Caki2 (cell line): ENCODE data around the gene PITPNB. TPM values are rescaled to one million over a fixed set of nuclear protein-coding genes. Genes with fewer than 3 reads are reported as not detected.

Experiments used
- DNase-seq: peaks from one replicate; pipeline ENCODE4 v3.0.0-alpha.2; 2015; ENCODE audit warnings: low read depth
- in situ Hi-C: cut with HindIII; loops from 2 replicates; pipeline ENCODE4 v1.10.0; 2016; ENCODE audit warnings: low sequenced_read_pairs, low pct_unique_long_range_greater_than_20kb, mixed read lengths
- total RNA-seq: library from RNA; depleted of rRNA; stranded (reverse); fragments of >200 nt; shearing (Covaris generic); gene quantifications from 2 replicates; pipeline ENCODE4 v1.2.3, GENCODE V29; 2014; ENCODE audit warnings: low replicate concordance

The PITPNB gene
- total RNA-seq, 1 experiment from 2014 or later = 8.6 TPM

DNA sequence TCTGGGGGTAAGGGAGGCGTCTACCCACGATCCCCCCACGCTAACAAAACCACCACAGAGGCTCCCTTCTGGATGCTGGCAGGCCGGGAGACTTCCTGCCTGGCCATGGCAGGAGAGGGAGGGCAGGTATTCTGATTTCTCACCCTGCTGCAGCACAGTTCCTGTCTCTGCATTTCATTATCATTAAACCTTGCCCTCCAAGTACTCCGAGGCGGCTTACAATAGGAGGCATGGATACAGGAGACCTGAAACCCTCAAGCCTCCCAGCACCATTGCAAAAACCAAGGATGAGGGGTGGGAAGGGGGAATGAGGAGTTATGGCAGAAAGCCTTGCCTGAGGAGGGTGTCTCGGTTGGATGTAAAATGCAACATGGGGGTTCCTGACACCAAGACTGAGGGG lies 73.4 kb downstream of the PITPNB start:
- in situ Hi-C loops = no loop called here
- no peak for DNase-seq

DNA sequence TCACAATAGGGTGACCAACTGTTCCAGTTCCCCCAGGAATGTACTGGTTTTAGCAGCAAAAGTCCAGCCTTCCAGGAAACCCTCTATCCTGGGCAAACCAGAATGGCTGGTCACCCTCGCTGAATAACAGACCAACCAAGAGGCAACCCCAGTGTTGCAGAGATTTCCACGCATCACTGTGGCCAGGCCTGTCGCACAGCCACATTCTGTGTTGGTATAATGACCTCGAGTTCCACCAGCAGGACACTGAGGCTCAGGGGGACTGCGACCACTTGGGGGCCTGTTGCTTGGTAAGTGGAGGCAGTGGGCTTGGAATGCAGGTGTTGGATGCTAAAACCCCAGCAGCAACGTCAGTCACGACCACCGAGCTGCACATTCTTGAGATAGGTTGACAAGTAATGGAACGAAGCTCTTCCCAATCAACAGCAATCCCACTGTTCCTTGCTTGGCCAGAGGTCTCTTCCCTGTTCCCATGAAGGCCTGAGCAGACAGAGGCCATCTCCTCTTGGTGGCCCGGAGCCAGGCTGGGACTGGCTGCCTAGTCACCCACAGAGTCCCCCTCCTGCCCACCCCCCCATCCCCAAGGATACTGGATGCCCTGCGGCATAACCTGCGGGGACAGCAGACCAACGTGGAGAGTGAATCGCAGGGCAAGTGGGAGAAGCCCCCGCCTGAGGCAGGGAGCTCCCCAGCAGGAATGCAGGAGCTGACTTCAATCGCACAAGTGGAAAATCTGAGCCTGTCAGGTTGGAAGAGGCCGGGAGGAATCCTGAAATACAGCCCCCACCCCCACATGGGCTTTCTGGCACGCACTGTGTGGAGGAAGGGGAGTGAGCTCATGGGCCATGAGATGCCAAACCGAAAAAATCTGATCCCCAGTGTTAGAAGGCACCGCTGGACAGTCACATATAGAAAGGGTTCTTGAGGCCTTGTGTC lies 74.1 kb downstream of the PITPNB start:
- in situ Hi-C loops = no loop called here
- no peak for DNase-seq

DNA sequence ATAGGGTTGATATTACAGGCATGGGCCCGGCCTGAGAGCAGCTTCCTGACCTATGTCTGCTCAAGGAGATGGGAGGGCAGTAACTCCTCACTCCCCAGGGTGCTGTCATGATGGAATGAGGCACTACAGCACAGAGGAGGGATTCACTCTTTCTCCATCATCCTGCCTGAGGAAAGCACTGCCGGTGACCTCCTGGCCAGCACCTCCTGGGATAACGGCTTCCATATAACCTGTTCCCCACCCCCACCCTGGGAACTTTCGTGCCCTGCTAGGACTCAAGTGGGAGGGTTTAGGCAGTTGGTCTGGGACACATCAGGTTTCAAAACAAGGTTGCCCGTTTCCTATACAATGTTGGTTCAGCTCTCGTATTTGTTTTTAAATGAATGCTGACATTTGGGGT lies 74.8 kb downstream of the PITPNB start:
- no peak for DNase-seq
- in situ Hi-C loops = no loop called here

DNA sequence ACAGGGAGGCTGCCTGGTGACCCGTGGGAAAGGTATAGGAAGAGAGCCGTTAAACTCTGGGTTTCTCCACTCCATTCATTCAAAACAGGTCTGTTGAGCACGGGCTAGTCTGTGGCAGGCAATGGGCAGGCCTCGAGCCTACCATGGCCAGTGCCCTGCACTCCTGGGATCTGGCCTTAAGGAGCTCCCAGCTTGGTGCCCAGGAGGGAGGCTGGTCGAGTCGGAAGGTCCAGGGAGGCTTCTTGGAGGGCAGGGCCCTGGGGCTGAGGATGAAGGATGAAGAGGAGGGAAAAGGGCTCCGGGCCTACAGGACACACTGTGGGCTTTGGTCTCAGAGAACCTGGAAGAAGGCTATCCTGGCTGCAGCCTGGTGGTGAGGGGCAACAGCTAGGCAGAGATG lies 75.6 kb downstream of the PITPNB start:
- in situ Hi-C loops = no loop called here

DNA sequence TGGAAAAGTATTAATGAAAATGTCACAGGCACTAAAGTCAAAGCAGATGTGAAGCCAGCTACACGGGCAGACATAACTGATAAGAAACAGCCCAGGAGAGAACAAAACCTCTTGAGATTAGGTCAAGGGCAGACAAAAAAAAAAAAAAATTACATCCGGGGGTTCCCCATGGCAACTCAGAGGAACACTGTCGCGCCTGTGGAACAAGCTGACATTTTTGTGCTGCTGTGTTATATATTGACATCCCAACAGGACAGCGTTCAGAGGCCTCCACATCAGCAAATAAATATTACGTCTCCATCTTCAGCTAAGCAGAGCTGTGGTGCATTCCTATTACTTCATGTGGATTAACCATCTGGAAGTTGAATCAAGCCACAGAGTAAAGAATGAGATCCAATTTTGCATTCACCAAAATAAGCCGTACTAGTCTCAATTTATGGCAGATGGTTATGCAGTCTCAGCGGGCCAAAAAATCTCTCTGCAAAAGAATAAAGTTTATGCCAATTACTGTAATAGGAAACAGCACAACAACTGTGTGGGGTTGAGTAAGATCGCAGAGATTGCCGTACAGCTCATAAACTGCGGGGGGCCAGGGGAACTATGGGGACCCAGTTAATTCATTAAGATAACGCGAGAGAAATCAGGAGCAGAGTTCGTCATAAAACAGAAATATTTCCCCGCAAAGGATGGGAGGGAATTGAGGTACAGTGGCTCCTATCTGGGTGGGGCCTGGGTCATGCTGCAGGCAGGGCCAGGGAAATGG lies 76.2 kb downstream of the PITPNB start:
- in situ Hi-C loops = no loop called here
- DNase-seq = no peak

More for the DNA sequence above, 75.6 kb downstream of the PITPNB start:
- DNase-seq = no peak

DNA sequence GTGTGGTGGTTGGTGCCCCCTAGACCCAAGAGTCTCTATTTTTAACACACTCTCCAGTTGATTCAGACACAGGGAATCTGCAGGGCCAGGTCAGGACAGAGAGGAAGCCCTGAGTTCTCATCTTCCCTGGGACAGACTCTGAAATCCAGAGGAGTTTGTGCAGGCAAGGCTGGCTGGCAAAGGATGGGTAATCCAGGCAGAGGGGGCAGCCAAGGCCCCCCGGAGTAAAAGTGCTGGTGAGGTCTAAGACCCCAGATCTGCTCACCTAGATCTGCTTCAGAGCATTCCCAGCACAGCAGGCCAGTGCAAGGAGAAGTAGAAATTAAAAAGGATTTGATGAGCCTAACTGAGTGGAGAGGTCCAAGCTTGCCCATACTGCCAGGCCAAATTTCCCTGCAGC lies 76.9 kb downstream of the PITPNB start:
- in situ Hi-C loops = no loop called here
- DNase-seq = no peak

DNA sequence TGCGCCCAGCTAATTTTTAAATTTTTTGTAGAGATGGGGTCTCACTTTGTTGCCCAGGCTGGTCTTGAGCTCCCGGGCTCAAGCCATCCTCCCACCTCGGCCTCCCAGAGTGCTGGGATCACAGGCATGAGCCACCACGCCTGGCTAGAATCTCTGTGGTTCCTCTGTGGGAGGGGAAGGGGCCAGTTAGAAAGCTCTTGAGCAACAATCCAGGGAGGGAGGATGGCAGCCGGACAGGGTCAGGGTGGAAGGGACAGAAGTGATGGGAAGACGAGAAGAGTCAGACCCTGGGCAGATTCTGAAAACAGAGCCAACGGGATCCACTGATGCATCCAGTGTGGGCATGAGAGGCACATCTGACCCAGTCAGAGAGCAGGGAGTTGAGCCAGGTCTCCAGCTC lies 78.6 kb downstream of the PITPNB start:
- in situ Hi-C loops = no loop called here
- DNase-seq = no peak

DNA sequence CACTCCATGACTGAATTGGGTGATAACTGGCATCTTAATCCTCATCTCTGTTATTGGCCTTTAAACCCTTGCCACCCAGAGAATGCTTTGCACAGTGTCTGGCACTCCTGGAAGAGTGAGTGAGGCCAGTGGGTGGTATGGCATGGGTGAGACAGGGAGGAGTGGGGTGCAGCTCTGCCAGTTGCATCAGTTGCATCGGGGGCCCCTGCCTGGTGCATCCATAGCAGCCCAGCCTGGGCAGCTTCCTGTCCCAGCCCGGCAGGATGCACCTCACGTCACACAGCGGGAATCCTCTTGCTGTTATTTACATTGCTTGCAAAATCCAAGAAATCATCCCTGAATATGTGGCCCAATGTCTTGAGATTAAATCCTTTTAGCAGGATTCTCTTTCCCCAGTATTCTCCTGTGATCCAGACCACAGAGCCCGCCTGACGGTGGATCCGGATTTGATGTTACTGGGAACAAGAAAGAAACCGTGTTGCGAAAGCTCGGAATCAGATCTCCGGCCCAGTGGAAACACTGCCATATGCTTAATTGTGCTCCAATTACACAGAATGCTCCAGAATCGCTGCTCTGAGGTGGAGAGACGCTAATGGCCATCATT lies 79.9 kb downstream of the PITPNB start:
- no peak for DNase-seq
- in situ Hi-C loops = no loop called here

DNA sequence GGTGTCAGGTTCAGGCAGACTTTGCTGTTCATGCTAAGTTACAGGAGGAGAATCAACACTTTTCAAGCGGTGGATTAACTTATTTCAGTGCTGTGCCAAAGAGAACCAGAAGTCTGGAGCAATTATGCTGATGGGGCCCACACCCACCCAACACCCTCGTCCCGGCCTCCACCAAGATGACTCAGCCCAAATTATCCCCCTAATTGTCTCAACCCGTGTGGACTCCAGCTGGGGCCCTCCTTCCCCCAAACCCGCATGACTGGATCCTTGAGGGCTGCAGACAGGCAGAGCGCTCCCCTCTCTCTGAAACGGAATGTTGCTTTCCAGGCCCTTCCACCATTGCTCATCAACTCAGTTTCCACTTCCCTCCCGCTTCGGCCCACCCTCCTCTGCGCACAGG lies 82.9 kb downstream of the PITPNB start:
- in situ Hi-C loops = no loop called here

DNA sequence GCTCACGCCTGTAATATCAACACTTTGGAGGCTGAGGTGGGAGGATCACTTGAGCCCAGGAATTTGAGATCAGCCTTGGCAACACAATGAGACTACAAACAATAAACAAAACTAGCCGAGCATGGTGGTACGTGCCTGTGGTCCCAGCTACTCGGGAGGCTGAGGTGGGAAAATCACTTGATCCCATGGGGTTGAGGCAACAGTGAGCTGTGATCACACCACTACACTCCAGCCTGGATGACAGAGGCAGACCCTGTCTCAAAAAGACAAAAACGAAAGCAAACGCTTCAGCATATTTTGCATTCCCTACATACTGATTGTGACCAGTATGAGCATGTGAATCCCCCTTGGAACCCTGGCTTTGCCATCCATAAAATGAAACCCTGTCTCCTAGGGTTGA lies 83.6 kb downstream of the PITPNB start:
- DNase-seq = no peak
- in situ Hi-C loops = no loop called here

More for the DNA sequence above, 82.9 kb downstream of the PITPNB start:
- no peak for DNase-seq

DNA sequence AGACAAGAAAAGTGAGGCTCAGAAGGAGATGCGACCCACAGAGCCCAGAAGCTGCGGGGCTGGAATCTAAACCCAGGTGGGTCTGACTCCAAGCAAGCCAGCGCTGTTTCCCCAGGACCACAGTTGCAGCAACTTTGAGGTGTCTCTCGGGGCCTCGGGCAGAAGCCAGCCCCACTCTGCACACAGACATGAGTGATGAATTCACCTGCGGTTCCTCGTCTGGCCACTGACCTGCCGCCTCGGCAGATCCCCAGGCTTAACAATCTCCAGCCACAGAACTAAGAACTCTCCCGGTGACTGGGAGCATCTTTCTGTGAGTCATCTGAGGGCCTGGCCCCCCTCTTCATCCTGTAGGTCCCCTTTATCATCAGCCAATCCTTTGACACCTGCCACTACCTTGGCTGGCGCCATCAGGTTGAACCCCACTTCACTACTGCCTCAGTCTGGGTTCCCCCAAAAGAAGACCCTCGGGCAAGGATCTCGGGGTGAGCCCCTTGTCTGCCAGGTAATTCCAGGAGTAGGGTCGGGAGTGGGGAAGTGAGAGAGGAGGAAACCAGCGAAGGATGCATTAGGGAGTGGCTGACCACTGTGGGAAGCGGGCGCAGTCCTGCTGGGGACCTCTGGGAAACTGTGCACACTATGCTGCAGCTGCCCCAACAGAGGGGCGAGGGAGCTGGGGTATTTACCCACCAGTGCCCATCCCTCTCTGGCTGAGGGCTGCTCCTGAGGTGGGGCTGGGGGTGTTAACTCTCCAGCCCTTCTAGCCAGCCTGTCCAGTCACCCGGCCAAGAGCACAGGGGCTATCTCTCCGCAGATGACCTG lies 84.5 kb downstream of the PITPNB start:
- DNase-seq = no peak
- in situ Hi-C loops = no loop called here

DNA sequence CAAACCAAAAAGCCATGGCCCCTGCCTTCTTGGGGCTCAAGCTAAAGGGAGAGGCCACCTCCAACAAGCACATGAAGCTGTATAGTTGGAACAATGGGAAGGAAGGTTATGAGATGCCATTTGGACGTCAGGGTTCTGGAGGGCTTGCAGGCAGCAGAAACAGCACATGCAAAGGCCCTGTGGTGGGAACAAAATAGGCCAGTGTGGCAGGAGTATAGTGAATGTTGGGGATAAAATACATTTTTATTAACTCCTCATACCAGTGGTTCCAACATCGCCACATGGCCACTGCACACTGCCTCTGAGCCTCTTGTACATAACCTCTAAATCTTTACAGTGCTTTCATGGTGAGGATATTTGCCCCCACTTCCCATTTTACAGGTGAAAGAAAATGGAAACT lies 85.3 kb downstream of the PITPNB start:
- DNase-seq = no peak
- in situ Hi-C loops = no loop called here

DNA sequence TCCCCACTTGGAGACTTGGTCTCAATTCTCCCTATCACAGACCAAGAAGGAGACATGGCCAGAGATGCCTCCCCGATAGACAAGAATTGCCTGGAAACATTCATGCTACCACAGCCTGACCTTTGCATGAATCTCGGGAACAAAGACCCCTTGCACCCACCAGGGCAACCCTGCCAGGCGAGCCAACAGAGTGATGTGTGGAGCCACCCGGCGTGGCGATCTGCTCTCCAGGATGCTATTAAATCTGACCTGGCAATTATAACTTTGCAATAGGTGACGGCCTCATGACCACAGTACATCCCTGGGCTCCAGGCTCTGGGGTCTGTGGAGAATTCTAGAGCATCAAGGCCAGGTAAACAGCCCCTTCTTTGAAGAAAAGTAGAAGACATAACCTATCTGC lies 86.5 kb downstream of the PITPNB start:
- no peak for DNase-seq
- in situ Hi-C loops = no loop called here

DNA sequence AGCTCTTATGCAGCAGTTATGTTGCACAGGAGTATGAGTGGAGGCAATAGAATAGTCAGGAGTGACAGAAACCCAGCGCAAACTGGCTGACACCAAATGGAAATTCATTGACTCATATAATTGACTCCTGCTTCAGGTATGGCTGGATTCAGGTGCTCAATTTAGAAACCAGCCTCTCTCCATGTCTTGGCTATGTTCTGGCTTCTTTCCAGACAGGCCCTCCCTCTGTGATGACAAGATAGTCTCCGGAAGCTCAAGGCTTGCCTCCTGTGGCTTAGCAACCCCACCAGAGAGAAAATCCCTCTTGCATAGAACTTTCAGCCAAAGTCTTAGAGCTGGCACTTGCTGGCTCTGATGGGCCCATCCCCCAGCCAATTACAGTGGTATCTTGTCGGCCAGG lies 89.4 kb downstream of the PITPNB start:
- in situ Hi-C loops = no loop called here
- no peak for DNase-seq

DNA sequence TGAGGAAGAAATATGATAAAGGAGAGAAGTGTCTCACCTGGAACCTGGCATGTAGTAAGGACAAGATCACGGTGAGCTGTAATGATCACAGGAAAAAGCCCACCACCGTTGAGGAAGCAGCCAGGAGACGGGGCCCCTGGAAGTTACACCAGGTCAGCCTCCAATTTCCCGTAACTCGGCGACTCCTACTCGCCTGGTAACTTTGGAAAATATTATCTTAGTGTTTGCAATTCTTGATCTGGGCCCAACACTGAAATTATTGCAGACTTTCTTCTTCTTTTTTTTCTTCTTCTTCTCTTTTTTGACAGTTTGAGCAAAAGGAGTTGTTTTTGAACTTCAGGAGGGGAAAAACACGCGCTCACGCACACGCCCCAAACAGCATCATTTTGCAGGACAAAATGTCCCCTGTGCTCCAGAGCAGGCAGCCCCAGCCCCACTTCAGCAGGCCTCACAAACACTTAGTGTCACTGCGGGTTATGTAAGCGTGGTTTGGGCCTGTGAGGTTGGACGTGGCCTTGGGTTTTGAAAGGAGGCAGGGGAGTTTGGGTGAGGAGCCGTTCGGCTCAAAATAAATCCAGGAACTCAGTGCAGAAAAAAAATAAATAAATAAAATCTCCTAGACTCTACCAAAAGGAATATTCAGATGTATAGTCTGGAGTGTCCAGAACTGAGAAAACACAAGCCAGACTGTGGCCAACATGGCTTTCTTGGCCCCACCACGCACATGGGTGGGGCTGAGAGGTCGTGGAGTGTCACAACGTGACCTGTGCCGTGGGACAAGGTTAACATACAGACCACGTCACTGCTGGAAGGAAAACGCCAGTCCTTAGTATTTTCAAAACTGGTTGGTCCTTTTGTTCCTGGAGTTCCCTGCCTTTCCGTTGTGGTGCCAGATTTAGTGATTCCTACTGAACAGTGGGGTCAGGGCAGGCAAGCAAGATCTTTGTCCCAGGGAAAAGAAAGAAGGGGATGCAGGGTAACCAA lies 91.2 kb downstream of the PITPNB start:
- DNase-seq = no peak
- in situ Hi-C loops = no loop called here

DNA sequence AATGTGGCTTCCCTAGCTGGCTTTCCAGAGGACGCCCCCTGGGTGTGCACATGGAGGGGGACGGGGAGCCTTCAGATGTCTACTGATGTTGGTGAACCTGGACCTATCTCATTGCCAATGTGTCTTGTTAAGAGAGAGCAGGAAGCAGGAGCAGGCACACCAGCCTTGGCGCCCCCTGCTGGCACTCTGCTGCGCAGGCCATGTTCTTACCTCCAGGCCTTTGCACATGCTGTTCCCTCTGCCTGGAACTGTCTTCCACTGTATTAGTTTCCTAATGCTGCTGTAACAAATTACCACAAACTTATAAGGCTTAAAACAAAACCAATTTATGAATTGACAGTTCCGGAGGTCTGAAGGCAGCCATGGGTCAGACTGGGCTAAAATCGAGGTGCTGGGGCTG lies 93.9 kb downstream of the PITPNB start:
- DNase-seq = no peak
- in situ Hi-C loops = no loop called here

DNA sequence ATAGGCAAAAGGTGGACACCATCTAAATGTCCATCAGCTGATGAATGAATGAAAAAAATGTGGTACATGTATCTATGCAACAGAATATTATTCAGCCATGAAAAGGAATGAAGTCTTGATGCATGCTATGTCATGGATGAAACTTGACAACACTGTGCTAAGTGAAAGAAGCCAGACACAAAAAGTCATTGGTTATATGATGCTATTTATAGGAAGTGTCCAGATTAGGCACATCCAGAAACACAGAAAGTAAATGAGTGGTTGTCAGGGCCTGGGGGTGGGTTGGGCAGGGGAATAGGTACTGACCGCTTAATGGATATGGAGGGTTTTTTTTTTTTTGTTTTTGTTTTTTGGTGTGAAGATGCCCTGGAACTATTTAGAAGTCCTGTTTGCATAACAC lies 95.8 kb downstream of the PITPNB start:
- DNase-seq = no peak
- in situ Hi-C loops = no loop called here
